HG03108 (cell line): ENCODE data around the gene NCLN.
"Not testable (repeated sequence)": the region's sequence is repeated elsewhere in the genome, so short reads cannot be mapped to it uniquely, and the experiment has no call there.

Experiments
- ATAC-seq: cut with Tn5 transposase; IDR thresholded peaks from one replicate; pipeline ENCODE4 v1.9.1; 2021; ENCODE audit warnings: moderate library complexity; ENCODE audit not compliant: unreplicated experiment

NCLN gene

DNA sequence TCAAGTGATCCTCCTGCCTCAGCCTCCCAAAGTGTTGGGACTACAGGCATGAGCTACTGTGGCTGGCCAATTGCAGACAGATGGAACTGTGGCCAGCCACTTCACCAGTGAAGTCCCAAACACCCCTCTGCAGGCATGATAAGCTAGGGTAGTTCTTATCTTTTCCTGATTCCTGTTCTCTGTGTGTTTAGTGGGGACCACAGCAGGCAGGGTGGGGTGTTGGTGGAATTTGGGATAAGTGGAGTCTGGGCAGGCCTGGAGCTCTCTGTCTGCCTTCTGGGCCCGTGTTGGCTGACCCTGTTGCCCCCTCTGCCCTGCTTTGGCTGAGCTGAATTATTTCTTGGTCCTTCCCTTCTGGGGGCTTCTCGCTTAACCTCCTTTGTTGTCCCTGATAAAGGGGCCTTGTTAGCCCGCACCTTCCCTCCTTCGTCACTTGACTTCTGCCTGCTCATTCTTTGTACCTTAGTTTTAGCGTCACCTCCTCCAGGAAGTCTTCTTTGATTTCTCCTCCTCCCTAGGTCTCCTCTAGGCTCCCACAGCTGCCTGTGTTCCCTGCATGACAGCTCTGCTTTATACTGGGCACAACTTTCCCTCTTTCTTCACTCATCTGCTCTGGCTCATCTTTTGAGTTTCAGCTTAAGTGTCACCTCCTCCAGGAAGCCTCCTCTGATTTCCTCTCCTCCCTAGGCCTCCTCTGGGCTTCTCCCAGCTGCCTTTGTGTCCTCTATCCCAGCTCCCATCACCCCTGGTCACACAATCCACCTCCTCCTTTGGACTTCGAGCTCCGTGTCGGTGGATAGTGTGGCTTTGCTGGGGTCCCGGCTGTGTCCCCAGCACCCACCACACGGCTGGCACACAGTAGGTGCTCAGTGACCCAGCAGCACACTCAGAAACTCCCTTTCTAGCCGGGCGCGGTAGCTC is 1.7 kb upstream of the NCLN start:
- ATAC-seq, result no peak

DNA sequence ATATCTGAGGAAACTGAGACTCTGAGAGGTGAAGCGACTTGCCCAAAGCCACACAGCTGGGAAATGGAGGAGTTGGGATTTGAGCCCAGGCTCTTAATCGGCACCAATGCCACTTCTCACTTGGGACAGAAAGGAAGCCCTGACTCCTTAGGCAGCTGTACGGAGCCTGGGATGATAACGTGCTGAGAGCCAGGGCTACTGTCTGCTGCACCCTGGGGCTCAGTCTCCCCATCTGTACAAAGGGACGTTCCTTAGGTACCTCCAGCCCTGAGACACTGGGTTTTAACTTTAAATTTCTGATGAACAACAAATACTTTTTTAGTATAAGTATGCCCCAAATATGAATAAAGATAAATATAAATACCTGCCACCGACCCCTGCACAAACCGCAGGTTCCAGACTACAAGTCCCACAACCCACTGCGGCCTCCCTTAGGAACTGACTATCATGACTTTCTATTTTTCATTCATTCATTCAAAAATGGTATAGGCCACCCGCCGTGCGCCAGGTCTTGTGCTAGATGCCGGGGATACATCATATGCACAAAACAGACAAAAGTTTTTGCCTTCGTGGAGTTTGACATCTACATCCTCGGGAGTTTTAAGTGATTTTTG is 776 bp upstream of the NCLN start:
- ATAC-seq, result peak; percentile 17

DNA sequence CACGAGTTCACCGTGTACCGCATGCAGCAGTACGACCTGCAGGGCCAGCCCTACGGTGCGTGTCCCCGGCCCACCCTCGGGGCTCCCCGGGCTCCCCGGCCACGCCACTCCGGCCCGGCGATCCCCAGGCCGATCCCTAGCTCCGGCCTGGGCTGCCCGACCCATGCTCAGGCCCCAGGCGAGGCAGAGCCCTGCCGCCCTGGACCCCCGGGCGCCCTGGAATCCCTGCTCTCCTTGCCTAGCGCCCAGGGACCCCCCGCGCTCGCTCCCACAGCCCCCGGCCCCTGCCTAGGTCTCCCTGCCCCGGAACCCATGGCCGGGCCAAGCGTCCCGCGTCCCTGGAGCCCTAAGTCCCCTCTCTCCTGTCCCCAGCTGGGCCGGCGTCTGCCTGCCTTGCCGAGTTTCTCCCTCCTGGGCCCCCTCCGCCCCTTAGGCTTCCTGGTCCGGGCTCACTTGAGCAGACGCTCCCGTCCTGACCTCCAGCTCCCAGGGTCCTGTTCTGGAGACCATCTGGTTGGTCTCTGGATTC is 494 bp downstream of the NCLN start:
- peak; percentile 23 for ATAC-seq

DNA sequence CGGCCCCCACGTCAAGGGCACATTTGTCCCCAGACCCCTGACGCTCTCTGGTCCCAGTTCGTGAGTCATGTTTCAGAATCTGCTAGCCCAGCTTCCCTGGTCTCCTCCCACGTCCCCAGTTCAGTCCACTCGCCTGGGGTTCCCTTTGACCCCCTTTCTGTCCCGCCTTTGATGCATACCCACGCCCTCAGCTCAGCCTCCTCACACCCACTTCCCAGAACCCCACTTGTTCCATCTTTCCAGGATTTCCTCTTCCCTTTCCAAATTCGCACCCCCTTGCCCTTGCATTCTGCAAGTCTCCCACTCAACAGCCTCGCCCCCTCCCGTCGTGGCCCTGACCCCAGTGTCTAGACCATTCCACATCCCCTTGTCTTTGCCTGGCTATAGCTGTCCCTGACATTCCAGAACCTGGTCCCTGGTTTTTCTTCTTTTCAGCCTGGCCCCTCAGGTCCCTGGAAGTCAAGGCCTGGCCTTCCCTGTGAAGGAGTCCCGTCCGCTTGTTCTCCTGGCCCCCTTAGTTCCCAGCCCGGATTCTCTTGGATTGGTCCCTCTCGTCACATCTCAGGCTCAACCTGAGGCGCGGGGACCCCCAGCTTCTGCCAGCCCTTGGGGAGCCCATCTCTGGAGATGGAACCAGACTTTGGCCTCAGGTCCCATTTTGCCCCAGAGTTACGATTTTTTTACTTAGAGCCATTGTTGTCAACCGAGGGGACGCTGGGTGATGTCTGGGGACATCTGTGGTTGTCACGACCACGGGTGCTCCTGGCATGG is 1.3 kb downstream of the NCLN start:
- no peak for ATAC-seq

DNA sequence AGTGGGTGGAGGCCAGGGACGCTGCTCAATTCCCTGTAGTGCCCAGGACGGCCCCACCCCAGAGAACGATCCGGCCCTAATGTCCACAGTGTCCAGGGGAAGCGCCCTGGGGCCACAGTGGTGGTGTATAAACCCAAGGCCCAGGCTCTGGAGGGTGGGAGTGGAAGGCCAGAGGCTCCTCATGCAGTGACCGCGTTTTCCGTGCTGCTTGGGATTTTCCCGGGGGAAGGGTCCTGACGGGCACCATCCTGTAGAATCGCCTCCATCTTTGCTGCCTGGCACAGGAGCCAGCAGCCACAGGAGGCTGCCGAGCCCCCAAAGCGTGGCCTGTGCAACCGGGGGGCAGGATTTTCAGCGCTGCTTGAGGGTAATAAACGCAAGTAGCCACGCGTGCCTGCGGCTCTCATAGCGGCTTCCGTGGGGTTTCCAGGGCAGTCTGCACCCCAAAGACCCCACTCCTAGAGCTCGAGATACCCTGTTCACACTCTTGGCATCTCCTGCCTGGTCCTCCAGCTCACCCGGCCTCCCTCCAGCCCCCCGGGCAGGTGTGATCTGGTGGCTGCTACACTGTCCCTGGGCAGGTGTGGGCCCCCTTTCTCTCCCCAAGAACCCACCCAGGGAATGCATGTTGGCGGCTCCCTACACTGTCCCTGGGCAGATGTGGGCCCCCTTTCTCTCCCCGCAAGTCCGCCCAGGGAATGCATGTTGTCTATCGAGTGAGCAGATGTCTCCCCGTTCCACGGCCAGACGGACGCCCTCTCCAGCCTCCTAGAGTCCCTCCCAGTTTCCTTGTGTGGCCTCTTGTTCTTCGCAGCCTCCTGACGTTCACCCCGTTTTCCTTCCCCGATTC is 2.2 kb downstream of the NCLN start:
- no peak for ATAC-seq

DNA sequence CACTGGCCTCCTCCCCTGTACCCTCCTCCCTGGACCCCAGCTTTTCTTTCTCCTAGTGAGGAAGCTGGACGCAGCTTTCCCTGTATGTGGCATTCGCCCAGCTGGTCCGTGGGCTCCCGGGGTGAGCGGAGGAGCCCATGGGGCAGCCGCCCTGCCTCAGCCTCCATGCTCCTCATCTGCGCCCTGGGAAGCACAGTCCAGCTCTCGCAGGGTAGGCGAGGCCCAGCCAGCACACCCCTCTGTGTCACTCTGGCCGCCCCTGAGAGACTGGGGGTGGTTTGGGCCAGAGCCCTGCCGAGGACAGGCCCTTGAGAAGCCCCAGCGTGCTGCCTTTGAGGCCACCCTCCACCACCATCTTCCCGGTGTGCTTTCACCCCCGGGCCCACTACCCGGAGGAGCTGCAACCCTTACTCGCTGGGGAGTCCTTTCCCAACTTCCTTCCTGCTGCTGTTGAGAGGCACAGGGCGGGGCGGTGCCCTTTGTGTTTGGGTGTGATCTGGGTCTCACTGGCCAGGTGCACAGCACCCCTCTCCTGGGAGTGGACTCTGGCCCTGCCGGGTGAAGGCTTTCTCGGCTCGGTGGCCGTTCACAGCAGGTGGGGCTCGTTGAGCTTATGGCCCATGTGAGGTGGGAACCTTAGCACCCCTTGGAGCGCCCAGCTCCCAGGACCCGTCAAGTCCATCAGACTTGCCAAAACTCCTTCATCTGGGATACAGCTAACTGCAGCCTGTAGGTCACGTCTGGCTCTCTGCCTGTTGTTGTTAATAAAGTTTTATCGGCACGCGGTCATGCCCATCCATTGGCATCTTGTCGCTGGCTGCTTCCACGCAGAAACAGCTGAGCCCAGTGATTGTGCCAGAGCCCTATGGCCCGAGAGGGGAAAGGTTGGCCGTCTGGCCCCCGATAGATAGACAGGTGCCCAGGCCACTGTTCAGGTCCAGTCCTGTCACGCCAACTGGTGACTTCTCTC is 3.2 kb downstream of the NCLN start:
- ATAC-seq, result no peak

DNA sequence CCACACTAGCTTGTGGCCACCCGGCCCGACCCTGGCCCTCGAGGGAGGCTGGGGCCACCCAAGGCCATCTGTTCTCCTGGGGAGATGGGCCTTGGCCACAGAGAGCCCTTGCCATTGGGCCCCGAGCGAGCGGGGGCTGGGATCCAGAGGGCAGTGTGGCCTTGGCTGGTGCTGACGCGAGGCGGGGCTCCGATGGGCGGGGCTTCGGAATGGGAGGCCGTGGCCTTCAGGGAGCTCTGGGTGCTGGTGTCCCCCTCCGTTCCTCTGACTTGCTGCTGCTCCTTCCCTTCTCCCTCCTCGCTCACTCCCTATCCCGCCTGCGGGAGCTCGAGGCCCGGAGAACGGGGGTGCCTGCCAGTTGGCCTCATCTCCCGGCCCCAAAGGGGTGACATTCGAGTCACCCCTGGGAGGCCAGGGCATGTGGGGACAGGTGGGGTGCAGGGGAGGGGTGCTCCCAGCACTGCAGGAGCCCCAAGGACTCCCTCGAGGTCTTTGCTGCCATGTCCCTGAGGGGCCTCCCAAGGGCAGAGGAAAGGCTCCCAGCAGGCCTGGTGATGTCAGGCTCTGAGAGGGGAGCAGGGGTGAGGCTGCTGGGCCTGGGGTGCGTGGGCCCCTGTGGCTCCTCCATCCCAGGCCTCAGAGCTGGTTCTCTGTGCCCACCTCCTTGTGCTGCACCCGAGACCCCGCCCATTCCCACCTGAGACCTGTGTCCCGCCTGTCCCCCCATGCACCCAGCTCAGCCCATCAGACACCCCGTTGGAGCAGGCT is 4.2 kb downstream of the NCLN start:
- ATAC-seq, result no peak

DNA sequence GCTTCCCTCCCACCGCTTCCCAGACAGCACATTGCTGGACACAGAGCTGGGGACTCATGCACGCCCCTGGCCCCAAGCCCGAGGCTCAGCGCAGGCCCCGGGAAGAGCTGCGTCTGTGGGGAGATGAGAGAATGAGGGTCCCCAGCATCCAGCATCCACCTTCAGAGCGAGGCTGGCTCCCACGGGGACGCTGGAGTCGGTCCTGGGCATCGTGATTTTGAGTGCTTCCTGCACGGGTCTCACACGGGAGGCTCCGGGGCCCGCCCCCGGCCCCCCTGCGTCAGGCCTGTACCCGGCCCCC is 4.7 kb downstream of the NCLN start:
- ATAC-seq, result no peak

DNA sequence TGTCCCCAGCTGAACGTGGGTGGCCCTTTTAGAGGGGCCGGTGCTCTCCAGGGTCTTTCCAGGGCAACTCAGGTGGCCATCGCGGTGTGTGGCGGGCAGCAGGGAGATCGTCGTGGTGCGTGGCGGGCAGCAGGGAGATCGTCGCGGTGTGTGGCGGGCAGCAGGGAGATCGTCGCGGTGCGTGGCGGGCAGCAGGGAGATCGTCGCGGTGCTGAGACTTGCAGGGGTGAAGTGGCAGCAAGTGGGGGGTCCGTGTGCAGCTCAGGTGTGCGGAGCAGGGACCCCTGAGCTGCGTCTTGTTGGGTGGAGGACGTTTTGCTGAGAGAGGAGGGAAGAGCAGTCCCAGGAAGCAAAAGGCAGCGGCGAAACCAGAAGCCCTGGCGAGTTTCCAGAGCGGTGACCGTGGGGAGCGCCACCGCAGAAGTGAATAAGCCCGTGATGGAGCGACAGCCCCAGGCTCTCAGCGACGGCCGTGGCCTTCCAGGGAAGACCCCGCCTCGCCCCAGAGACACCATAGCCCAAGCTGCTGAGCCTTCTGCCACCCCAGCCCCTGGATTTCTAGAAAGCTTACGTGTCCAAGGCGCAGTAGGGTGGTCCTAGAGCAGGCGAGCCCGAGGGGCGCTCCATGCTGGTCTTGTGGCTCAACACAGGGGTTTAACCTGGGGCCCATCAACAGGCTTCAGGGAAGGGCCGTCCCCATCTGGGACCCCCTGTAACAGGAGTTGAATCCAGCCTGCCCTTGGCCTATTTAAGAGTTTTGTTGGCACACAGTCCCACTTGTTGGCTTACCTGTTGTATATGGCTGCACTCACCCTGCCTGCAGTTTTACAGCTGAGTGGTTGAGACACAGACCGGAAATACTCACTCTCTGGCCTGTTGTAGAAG is 5.4 kb downstream of the NCLN start:
- ATAC-seq, result no peak

DNA sequence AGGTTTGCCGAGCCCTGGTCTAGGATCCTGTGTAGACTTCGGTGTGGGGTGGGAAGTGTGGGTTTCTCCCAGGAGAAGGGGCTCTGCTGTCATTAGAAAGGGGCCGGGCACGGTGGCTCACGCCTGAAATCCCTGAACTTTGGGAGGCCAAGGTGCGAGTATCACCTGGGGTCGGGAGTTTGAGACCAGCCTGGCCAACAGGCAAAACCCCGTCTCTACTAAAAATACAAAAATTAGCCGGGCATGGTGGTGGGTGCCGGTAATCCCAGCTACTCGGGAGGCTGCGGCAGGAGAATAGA is 6.0 kb downstream of the NCLN start:
- not testable (repeated sequence) for ATAC-seq

DNA sequence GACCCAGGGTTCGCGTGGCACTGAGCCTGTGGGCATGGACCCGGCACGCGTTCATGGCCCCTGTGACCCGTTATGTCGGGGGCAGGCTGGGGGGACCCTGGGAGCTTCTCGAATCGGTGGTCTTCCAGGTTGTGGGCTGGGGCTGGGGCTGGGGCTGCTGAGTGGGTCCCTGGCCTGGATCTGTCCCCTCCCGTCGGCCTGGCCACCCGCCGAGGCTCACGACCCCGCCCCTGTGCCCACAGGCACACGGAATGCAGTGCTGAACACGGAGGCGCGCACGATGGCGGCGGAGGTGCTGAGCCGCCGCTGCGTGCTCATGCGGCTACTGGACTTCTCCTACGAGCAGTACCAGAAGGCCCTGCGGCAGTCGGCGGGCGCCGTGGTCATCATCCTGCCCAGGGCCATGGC is 6.5 kb downstream of the NCLN start:
- no peak for ATAC-seq

DNA sequence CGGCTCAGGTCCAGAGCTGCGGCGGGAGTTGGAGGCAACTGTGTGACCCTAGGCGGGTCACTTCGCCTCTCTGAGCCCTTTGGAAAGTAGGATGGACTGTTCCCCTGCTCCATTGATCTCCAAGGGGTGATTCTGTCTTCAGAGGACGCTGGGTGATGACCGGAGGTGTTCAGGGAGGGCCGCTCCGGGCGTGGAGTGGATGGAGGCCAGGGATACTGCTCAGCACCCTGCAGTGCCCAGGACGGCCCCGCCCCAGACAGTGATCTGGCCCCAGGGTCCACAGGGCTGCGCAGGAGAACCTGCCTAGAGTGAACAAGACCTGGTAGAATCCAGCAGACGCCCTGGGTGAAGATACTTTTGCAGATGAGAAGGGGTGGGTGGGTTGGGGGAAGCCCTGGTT is 7.0 kb downstream of the NCLN start:
- ATAC-seq, result no peak

DNA sequence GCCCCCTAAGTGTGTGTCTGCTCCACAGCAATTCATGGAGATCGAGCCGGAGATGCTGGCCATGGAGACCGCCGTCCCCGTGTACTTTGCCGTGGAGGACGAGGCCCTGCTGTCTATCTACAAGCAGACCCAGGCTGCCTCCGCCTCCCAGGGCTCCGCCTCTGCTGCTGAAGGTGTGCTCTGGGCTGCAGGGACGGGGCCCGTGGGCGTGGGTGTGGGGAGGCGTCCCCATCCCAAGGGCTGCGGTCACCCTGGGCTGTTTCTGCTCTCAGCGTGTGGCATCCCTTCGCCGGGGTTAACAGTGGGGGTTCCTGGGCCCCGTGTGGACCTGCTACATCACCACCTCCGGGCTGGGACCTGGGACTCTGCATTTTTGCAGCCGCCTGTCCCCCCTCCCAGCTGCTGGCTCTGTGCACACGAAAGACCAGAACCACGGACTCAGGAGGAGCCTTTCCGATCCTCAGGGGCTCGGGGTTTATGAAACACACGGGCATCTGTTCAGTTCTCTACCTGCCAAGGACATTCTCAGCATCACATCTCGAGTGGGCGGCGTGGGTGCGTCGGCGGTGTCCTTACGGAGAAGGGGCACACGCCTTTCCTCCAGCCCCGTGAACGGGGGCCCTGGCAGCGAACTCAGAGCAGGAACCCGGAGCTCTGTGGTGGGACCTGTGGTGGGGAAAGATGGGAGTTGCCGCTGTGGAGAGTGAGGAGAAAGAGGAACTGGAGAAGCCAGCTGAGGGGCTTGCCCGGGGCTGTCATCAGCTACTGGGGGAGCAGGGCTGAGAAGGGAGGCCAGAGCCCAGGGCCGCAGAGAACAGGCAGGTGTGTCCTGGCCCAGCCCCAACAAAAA is 7.8 kb downstream of the NCLN start:
- no peak for ATAC-seq

DNA sequence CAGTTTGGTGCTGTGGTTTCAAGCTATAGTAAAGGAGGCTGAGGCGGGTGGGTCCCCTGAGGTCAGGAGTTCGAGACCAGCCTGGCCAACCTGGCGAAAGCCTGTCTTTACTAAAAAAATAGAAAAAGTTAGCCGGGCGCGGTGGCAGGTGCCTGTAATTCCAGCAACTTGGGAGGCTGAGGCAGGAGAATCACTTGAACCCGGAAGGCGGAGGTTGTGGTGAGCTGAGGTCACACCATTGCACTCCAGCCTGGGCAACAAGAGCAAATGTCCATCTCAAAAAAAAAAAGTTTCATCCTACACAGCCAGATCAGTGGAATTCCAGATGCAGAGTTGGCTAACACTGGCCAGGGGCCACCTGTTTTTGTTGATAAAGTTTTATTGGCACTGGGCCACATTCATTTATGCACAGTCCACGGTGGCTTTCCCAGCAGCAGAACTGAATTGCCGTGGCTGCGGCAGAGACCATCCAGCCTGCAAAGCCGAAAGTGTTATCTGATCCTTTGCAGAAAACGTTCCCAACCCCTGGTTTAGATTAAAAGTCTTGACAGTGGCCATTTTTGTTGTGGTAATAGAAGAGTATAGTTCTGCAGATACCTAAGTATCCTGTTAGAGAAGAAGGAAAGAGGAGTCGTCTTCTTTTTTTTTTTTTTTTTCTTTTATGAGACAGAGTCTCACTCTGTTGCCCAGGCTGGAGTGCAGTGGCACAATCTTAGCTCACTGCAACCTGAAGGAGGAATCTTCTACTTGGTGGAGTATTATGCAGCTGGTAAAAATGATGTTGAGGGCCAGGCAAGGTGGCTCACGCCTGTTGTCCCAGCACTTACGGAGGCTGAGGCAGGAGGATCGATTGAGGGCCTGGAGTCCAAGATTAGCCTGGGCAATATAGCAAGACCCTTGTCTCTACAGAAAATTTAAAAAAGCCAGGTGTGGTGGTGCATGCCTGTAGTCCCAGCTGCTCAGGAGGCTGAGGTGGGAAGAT is 8.7 kb downstream of the NCLN start:
- ATAC-seq, result no peak

DNA sequence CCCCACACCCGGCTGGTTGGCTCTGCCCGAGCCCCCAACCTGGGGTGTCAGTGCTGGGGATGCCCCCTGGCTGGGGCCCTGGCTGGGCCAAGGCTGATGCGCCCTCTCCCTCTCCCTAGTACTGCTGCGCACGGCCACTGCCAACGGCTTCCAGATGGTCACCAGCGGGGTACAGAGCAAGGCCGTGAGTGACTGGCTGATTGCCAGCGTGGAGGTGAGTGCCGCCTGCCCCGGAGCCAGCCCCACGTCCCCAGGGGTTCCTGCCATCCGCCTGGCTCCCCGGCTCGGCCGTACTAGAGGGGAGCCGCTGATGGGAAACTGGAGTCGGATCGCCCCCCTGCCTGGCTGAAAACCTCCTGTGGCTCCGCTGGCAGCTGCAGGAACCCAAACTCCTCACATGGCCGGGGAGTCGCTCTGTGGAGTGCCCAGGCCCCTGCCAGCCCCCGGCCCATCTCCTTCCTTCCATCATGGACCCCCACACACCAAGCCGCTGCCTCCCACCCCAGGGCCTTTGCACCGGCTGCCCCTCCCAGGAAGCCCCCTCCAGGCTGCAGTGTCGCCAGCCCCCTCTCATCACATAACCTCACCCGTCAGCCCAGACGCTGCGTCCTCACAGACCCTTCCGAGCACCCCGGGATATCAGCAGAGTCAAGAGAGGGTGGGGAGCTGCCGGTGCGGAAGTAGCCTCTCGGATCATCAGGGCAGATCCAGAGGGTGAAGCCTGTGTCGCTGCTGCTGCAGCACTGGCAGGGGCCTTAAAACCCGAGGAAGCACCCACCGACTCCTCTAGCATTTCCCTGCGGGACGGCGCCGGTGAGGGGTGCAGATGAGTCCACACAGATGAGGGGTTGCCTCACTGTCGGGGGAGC is 10.6 kb downstream of the NCLN start:
- no peak for ATAC-seq
